Stimulated activated effector memory CD8-positive, alpha-beta T cell treated with anti-CD3 and anti-CD28 coated beads, Interleukin-12 subunit alpha, Interleukin-12 subunit beta, amount 100 ng/mL, for 72 hours (primary cell): ENCODE results near the gene TCF20.

Experiments used
- ATAC-seq: fragments of 150-1000 bp; cut with Tn5 transposase; 2 replicates; pipeline ENCODE4 v1.10.0; 2021
- DNase-seq, 2 donors: peaks; one replicate each; pipeline ENCODE4 v3.0.0; 2021 to 2022; ENCODE audit warnings: low spot score in 2 of 2
- H3K27ac Mint-ChIP-seq: one replicate; pipeline ENCODE4 v1.8.0; 2022; ENCODE audit warnings: mild to moderate bottlenecking, mixed read lengths
- H3K36me3 Mint-ChIP-seq: one replicate; pipeline ENCODE4 v1.8.0; 2022; ENCODE audit warnings: mild to moderate bottlenecking, mixed read lengths
- H3K4me1 Mint-ChIP-seq: one replicate; pipeline ENCODE4 v1.8.0; 2022; ENCODE audit warnings: mixed read lengths
- H3K4me3 Mint-ChIP-seq: one replicate; pipeline ENCODE4 v1.8.0; 2022; ENCODE audit warnings: mild to moderate bottlenecking, mixed read lengths
- H3K9me3 Mint-ChIP-seq: one replicate; pipeline ENCODE4 v1.8.0; 2022; ENCODE audit warnings: mixed read lengths

Gene TCF20

GRCh38 chr22:42270510-42271190 is at the start of gene TCF20:
Gene TCF20 (minus strand): TSS chr22:42270653. CDS start chr22:42215305, 55,348 bp downstream.
- Mint-ChIP-seq H3K4me1 (peaks cover 16% of the 10 kb centered on the region), H3K36me3 (peaks cover 20% of the 10 kb centered on the region), H3K27ac (peak within 1 kb of the TSS; percentile 67), H3K4me3 (peak within 1 kb of the TSS; percentile 89), H3K9me3 (no peaks in the 10 kb centered on the region)
- DNase-seq (peak; percentile 58 to 82), ATAC-seq (peak; percentile 87)

GRCh38 chr22:42319386-42319785 is 48.9 kb upstream of the TCF20 start:
- ATAC-seq (no peak), DNase-seq (no peak)
- H3K4me3 Mint-ChIP-seq, result no peak overlapping the region
- peaks cover 23% of the 10 kb centered on the region for H3K36me3 Mint-ChIP-seq
- no peak overlapping the region for H3K27ac Mint-ChIP-seq
- H3K9me3 Mint-ChIP-seq, result no peaks in the 10 kb centered on the region
- H3K4me1 Mint-ChIP-seq, result peaks cover 37% of the 10 kb centered on the region

GRCh38 chr22:42318967-42319366 is 48.5 kb upstream of the TCF20 start:
- Mint-ChIP-seq H3K27ac (peak overlapping the region; percentile 24), H3K9me3 (no peaks in the 10 kb centered on the region), H3K36me3 (peaks cover 19% of the 10 kb centered on the region), H3K4me1 (peaks cover 33% of the 10 kb centered on the region), H3K4me3 (no peak overlapping the region)
- ATAC-seq, result no peak
- no peak for DNase-seq

GRCh38 chr22:42317691-42318547 is 47.5 kb upstream of the TCF20 start:
- no peaks in the 10 kb centered on the region for H3K9me3 Mint-ChIP-seq
- peaks cover 8% of the 10 kb centered on the region for H3K36me3 Mint-ChIP-seq
- H3K4me1 Mint-ChIP-seq, result peaks cover 33% of the 10 kb centered on the region
- H3K27ac Mint-ChIP-seq, result peak overlapping the region; percentile 76
- ATAC-seq, result no peak
- no peak for DNase-seq
- H3K4me3 Mint-ChIP-seq, result no peak overlapping the region

- DNase-seq (peak; percentile 22 to 72), ATAC-seq (peak; percentile 97)
- Mint-ChIP-seq H3K36me3 (peaks cover under 1% of the 10 kb centered on the region), H3K4me3 (peak overlapping the region; percentile 15), H3K4me1 (peaks cover 26% of the 10 kb centered on the region), H3K27ac (peak overlapping the region; percentile 76), H3K9me3 (no peaks in the 10 kb centered on the region)
These were observed 46.6 kb upstream of the TCF20 start for GRCh38 chr22:42317008-42317407.

GRCh38 chr22:42315392-42315756 is 44.9 kb upstream of the TCF20 start:
- no peaks in the 10 kb centered on the region for H3K9me3 Mint-ChIP-seq
- no peak for DNase-seq
- no peaks in the 10 kb centered on the region for H3K36me3 Mint-ChIP-seq
- no peak overlapping the region for H3K27ac Mint-ChIP-seq
- peaks cover 26% of the 10 kb centered on the region for H3K4me1 Mint-ChIP-seq
- no peak for ATAC-seq
- H3K4me3 Mint-ChIP-seq, result no peak overlapping the region

GRCh38 chr22:42314709-42315391 is 44.4 kb upstream of the TCF20 start:
- peaks cover 21% of the 10 kb centered on the region for H3K4me1 Mint-ChIP-seq
- peak overlapping the region; percentile 45 for H3K27ac Mint-ChIP-seq
- no peaks in the 10 kb centered on the region for H3K9me3 Mint-ChIP-seq
- no peak for DNase-seq
- no peaks in the 10 kb centered on the region for H3K36me3 Mint-ChIP-seq
- ATAC-seq, result no peak
- H3K4me3 Mint-ChIP-seq, result no peak overlapping the region

GRCh38 chr22:42313804-42314581 is 43.5 kb upstream of the TCF20 start:
- peaks cover 25% of the 10 kb centered on the region for H3K4me1 Mint-ChIP-seq
- ATAC-seq (no peak), DNase-seq (no peak)
- H3K36me3 Mint-ChIP-seq, result no peaks in the 10 kb centered on the region
- no peaks in the 10 kb centered on the region for H3K9me3 Mint-ChIP-seq
- H3K4me3 Mint-ChIP-seq, result no peak overlapping the region
- H3K27ac Mint-ChIP-seq, result no peak overlapping the region

- Mint-ChIP-seq H3K9me3 (no peaks in the 10 kb centered on the region), H3K4me1 (peaks cover 25% of the 10 kb centered on the region), H3K36me3 (no peaks in the 10 kb centered on the region), H3K4me3 (no peak overlapping the region), H3K27ac (no peak overlapping the region)
- ATAC-seq, result no peak
- no peak for DNase-seq
These were observed 42.8 kb upstream of the TCF20 start for GRCh38 chr22:42313204-42313603.

- Mint-ChIP-seq H3K36me3 (no peaks in the 10 kb centered on the region), H3K27ac (no peak overlapping the region), H3K4me3 (no peak overlapping the region), H3K9me3 (no peaks in the 10 kb centered on the region), H3K4me1 (peaks cover 11% of the 10 kb centered on the region)
- ATAC-seq (no peak), DNase-seq (no peak)
These were observed 40.0 kb upstream of the TCF20 start for GRCh38 chr22:42310291-42311015.

GRCh38 chr22:42309865-42310264 is 39.4 kb upstream of the TCF20 start:
- H3K36me3 Mint-ChIP-seq, result no peaks in the 10 kb centered on the region
- H3K27ac Mint-ChIP-seq, result no peak overlapping the region
- no peak for DNase-seq
- H3K4me3 Mint-ChIP-seq, result no peak overlapping the region
- H3K9me3 Mint-ChIP-seq, result no peaks in the 10 kb centered on the region
- peaks cover 6% of the 10 kb centered on the region for H3K4me1 Mint-ChIP-seq
- no peak for ATAC-seq

- ATAC-seq (no peak), DNase-seq (no peak)
- H3K9me3 Mint-ChIP-seq, result no peaks in the 10 kb centered on the region
- H3K4me3 Mint-ChIP-seq, result no peak overlapping the region
- H3K4me1 Mint-ChIP-seq, result peaks cover 5% of the 10 kb centered on the region
- no peak overlapping the region for H3K27ac Mint-ChIP-seq
- no peaks in the 10 kb centered on the region for H3K36me3 Mint-ChIP-seq
These were observed 38.5 kb upstream of the TCF20 start for GRCh38 chr22:42308892-42309468.

GRCh38 chr22:42307806-42308563 is 37.5 kb upstream of the TCF20 start:
- Mint-ChIP-seq H3K36me3 (no peaks in the 10 kb centered on the region), H3K27ac (no peak overlapping the region)

More at GRCh38 chr22:42307806-42308563, 37.5 kb upstream of the TCF20 start:
- Mint-ChIP-seq H3K9me3 (no peaks in the 10 kb centered on the region), H3K4me1 (peaks cover 10% of the 10 kb centered on the region), H3K4me3 (no peak overlapping the region)
- no peak for ATAC-seq
- no peak for DNase-seq
